HG02678 (cell line): ENCODE data around the gene SLAIN1.
"Not testable (repeated sequence)": the region's sequence is repeated elsewhere in the genome, so short reads cannot be mapped to it uniquely, and the experiment has no call there.

ENCODE experiments used
- ATAC-seq: cut with Tn5 transposase; IDR thresholded peaks from one replicate; pipeline ENCODE4 v1.9.1; 2021; ENCODE audit warnings: mild to moderate bottlenecking, moderate library complexity; ENCODE audit not compliant: unreplicated experiment

The SLAIN1 gene

DNA sequence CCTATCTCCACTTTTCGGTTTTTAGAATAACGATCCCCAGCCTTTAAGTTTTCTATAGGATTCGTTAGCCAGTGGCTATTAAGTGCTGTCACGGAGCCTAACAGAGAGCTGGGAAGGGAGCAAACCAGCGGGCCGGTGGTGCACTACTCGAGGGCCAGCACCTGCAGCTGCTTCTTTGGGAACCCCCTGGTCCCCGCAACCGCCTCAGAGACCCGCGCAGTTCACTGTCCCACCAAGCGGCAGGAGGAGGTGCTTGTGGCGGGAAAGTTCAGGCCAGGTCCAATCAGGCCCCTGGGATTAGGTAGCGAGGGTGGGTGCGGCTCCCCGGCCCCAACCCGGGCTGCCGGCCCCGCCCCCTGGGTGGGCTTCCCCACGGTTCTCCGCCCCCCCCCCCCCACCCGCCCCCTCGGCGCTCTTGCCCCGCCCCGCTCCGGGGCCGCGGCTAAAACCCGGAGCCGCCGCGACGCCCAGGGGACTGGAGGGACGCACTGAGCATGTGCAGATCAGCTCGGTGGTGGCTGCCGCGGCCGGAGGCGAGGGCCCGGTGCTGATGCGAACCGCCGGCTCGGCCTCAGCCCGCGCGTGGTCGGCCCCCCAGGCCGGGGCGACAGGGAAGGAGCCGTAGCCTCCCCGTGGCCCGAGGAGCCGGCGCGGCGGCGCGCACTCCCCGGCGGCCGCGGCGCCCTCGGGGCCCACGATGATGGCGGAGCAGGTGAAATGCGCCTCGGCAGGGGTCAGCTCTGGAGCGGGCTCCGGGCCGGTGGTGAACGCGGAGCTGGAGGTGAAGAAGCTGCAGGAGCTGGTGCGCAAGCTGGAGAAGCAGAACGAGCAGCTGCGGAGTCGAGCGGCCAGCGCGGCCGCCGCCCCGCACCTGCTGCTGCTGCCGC, at the start of gene SLAIN1:
TSS of gene SLAIN1 (plus strand) at position 471 of the 887 bp plus-strand sequence. CDS start at position 698, 227 bp downstream.
- peak; percentile 76 for ATAC-seq

- no peak for ATAC-seq
These were observed 47.1 kb upstream of the SLAIN1 start for GRCh38 chr13:77650409-77650808.

- no peak for ATAC-seq
These were observed 44.2 kb upstream of the SLAIN1 start for GRCh38 chr13:77653301-77653700.

DNA sequence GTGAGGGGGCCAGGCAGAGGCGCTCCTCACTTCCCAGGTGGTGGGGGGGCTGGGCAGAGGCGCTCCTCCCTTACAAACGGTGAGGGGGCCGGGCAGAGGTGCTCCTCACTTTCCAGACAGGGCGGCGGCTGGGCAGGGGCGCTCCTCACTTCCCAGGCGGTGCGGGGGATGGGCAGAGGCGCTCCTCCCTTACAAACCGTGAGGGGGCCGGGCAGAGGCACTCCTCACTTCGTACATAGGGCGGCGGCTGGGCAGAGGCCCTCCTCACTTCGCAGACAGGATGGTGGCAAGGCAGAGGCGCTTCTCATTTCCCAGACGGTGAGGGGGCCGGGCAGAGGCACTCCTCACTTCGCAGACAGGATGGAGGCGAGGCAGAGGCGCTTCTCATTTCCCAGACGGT, 37.5 kb upstream of the SLAIN1 start:
- not testable (repeated sequence) for ATAC-seq

- no peak for ATAC-seq
These were observed 36.6 kb upstream of the SLAIN1 start for GRCh38 chr13:77660841-77661250.

DNA sequence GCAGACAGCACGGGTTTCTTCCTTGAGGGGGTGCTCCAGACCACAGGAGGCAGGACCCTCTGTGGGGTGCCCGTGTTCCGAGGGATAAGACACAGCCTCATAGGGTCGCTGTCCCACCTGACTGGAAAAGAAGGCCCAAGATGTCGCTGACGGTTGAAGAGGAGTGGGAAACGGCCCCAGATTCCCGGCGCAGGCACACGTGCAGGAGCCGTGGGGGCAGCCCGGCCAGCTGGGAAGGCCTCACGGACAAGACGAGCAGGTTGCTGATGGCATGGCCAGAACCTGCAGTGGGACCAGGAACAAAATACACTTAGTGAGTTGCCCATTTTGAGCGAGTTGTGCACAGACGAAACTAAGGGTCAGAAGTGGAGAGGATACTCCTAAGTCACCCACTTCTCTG, 35.2 kb upstream of the SLAIN1 start:
- ATAC-seq, result not testable (repeated sequence)

GRCh38 chr13:77662831-77663230, 34.7 kb upstream of the SLAIN1 start:
- not testable (repeated sequence) for ATAC-seq

GRCh38 chr13:77674852-77675251, 22.6 kb upstream of the SLAIN1 start:
- no peak for ATAC-seq

DNA sequence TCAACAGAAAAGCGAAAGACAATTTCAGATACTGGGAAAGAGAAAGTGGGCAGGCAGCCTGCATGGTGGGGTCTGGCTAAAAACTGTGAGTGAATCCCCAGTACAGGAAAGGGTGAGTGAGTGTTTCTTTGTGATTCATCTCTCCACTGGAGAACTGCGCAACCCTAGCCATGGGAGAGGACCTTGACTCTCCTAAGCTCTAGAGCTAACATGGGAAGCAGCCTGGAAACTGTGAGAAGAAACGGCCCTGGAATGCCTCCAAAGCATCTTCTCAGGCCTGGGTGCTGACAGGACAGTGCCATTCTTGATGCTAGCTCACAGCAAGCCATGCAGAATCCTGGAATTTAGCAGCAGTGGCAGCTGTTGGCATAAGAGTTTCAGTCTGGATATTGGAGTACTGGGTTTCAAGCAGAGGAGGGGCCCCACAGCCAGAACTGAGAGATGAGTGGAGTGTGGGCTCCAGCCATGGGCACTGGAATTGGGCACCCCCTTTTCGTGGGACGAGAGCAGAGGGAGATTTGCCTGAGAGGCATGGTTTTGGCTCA, 18.7 kb upstream of the SLAIN1 start:
- no peak for ATAC-seq

GRCh38 chr13:77687799-77688198, 9.7 kb upstream of the SLAIN1 start:
- no peak for ATAC-seq

- ATAC-seq, result no peak
These were observed 5.6 kb upstream of the SLAIN1 start for GRCh38 chr13:77691871-77692270.

- no peak for ATAC-seq
These were observed 4.6 kb upstream of the SLAIN1 start for GRCh38 chr13:77692746-77693448.

GRCh38 chr13:77693449-77693940, 4.0 kb upstream of the SLAIN1 start:
- ATAC-seq, result no peak

GRCh38 chr13:77696006-77696878, 1.2 kb upstream of the SLAIN1 start:
- no peak for ATAC-seq

DNA sequence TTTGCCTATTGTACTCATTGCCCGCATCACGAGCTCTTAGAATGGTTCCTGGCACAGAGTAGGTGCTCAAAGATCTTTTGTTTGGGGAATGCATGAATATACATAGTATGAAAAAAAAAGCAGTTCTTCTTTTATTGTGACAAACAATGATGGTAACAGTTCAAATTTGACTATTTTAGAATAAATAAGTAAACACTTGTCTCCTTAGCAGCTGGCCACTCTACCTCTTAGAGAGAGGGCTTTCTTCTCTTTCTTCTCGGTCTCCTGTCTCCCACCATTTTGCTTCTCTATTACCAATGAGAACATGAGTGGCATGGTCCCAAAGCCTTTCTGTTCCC, 639 bp upstream of the SLAIN1 start:
- ATAC-seq, result no peak

- ATAC-seq, result peak; percentile 28
These were observed 943 bp downstream of the SLAIN1 start for GRCh38 chr13:77698201-77699058.

- no peak for ATAC-seq
These were observed 1.7 kb downstream of the SLAIN1 start for GRCh38 chr13:77699059-77699680.

DNA sequence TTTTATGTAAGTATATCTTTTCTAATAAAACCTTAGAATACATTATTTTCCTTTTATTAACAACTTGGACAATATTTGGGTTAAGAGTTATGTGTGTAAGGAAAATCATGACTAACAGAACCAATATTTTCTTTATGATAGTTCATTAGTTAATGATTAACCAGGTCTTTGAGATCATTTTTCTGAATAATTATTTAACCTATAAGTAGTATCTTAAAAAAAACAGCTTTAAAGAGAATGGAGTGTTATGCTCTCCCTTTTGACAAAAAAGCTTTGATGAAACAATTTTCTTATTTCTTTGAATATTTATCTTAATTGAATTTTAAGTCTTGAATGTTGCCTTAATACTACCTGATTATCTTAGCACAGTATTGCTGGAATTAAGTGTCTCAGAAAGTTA, 3.8 kb downstream of the SLAIN1 start:
- no peak for ATAC-seq

- no peak for ATAC-seq
These were observed 4.9 kb downstream of the SLAIN1 start for GRCh38 chr13:77702366-77702765.
